Stimulated activated naive CD4-positive, alpha-beta T cell treated with Interleukin-2 at 50 U/mL for 16 hours (primary cell): ENCODE measurements around the gene LRRC74B.
A peak's percentile ranks its signal among the peaks of the same experiment; 100 is the strongest.
"Not testable (repeated sequence)": the region's sequence is repeated elsewhere in the genome, so short reads cannot be mapped to it uniquely, and the experiment has no call there.

Experiments used
- DNase-seq: peaks from one replicate; lab custom pipeline; 2025; lab: John Stamatoyannopoulos, UW

The LRRC74B gene, protein sequence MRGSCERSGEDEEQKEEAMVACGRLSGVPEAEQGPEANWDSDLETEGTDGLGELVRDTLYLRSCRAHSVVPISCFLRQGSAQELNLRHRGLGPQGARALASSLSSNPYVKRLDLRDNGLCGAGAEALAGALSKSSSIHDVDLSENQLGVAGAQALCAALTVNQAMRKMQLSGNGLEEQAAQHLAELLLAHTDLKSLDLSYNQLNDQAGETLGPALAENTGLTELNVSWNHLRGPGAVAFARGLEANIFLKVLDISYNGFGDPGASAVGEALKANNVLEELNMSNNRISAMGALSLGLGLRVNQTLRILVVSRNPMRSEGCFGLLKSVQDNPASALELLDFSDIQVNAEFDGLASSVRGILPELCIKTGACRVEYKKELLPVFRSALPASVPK

DNA sequence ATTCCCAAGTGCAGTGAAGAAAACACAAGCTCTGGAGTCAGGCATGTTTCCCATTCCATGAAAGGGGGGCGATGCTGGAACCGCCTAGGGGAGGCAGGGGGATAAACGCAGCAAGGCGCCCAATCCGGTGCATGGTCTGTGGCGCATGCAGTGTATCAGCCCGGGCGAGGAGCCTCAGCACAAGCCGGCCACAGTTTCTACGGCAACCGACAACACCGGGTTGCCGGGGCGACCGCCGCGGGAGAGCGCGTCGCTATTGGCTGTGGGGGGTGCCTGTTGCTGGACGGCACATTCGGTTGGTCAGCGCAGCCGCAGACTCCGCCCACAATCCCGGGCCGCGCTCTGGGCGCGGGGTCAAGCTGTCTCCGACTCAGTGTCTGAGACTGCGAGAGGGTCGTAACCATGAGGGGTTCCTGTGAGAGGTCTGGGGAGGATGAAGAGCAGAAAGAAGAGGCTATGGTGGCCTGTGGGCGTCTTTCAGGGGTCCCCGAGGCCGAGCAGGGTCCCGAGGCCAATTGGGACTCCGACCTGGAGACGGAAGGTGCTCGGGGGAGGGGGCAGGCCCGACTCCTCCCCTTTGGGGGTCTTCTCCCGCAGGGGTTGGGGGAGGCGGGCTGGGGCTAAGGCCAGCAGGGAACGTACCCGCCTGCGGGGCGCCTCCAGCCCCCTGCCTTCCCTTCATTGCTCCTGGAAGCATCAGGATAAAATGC lies at the start of gene LRRC74B:
Gene LRRC74B (plus strand): TSS at position 362 of the 710 bp plus-strand sequence. CDS start 41 bp downstream, at position 403.
- peak; percentile 62 for DNase-seq

DNA sequence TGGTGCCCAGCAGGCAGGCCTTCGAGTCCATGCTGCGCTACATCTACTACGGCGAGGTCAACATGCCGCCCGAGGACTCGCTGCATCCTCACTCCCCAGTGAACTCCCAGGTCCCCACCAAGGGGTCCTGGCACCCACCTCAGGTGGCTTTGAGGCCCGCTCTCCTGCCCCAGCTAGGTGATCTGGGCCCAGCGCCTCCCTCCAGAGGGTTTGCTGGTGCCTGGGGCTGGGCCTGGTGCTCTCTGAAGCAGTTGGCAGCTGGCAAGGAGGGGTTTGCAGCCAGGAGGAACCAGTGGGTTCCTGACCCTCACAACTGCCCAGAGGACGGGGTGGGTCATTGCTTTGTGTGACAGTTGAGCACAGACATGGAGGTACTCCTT lies 49.7 kb upstream of the LRRC74B start:
- DNase-seq, result no peak

DNA sequence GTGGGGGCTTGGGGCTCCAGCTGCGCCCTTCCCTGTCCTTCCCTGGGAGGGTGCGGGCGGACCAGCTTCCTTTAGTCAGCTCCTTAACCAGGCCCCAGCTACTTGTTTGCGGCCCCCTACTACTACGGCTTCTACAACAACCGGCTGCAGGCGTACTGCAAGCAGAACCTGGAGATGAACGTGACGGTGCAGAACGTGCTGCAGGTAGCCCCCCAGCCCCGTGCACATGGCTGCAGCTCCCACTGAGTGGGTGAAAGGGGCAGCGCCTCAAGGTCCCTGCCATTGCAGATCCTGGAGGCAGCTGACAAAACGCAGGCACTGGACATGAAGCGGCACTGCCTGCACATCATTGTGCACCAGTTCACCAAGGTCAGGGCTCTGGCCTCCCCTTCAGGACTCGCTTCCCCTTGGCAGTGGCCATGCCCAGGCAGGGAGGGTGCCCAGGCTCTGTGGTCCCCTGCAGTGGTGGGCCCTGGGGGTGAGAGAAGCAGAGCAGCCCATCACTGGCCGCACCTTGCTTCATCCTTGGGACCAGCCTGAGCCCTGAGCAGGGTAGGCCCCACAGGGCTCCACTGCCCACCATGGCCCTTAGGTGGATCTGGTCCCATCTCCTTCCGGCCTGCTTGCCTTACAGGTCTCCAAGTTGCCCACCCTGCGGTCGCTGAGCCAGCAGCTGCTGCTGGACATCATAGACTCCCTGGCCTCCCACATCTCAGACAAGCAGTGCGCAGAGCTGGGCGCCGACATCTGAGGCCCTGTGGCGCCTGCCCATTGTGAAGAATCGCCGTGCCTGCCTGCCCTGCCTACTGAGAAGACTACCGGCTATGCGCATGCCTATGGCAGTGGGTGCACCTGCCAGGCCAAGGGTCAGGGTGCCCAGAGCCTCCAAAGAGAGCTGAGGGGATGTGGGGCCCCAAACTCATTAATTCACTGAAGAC lies 48.9 kb upstream of the LRRC74B start:
- DNase-seq, result no peak

DNA sequence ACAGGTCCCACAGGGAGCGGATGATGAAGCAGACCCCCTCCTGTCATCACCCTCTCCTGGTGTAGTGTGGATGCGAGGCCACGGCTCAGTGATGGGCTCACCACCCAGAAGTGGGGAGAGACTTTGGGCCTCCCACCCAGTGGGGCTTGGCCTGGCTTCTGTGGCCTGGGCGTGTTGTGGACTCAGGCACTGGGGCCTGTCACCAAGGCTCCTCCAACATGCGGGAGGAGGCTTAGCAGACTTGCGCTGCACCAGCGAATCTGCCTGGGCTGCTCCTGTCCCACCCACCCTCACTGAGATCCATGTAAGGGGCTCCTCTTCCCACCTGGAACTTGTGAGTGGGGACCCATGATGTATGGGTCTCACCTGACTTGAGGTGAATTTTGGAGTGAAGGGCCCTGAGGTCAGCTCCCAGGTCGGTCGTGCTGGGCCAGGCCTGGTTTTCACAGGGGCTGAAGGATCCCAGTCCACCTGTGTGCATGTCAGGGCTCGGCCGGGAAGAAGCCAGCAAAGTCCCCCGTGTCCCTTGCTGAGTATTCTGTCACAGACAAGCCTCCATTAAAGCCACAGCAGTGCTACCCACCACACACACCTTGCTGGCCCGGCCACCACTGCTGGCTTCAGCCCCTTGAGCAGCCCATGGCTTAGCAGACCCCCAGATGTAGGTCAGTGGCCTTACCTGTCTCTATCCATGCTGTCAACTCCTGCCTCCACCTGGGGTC lies 48.0 kb upstream of the LRRC74B start:
- DNase-seq, result no peak

DNA sequence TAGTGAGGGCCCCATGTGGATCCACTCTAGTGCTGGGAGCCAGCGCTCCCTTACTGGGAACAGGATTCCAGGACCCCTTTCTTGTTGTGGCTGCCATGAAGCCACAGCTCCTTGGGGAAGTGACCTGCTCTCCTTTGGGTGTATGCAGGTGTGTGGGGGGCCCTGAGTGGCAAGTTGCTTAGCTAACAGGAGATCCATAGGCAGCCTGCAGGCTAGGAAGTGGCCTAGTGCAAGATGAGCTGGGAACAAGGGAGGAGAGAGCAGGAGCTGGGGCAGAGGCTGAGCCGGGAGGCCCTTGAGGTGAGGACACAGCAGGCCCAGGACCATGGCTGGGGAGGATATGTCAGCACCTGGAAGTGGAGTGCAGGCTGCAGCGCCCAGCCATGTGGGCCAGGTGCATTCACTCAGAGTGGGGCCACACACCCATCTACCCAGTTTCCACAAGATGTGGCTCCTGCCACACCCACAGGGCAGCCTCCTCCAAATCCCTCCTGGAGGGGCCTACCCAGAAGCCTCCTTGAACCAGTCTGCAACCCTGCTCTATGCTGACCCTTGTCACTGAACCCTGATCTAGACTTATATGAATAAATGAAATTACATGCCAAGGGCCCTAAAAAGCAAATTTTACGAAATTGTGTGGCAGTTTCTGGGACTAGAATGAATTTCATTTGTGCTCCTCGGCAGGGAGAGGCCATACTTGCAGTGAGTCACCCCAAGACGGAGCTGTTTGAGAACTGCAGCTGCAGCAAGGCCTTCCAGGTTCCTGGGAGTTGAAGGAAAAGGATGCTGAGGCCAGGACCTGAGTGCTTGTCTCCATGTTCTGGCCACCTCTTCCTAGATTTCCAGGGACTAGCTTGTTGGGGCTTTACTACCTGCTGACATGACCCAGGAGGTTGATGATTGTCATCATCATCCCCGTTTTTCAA lies 47.1 kb upstream of the LRRC74B start:
- DNase-seq, result no peak

DNA sequence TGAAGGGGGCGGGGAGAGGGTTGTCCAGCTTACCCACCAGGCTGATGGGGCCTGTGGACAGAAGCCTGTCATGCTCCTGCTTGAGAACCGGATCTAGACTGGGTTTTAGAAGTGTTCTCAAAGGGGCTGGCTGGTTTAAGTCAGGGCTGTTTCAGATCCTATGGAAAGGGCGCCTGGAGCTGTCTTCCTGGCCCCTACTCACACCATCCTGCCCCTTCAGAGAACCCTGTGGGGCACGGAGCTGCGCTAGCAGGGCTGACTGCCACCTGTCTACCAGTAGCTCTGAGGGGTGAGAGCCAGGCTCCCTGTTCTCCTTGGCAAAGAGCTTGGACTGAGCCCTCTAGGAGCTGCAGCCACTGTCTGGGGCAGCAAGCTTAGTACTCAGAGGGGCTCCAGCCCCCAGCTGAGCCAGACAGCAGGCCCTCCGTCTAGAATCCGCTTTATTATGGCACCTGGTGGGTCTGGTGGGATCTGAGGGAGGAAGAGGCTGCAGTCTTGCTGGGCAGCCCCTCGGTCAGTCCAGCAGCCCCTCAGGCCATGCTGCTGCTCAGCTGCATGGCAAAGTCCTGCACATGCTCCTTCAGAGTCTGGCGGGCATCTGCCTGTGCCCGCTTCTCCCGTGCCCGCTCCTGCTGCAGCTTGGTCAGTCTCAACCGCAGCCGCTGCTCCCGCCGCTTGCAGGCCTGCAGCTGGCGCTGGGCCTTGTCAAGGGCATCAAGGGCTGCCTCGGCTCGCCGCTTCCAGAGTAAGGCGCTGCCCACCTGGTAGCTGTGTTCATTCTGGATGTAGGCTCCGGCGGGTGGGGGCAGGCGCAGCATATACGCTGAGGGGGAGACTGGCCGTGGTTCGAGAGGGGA lies 46.2 kb upstream of the LRRC74B start:
- no peak for DNase-seq

DNA sequence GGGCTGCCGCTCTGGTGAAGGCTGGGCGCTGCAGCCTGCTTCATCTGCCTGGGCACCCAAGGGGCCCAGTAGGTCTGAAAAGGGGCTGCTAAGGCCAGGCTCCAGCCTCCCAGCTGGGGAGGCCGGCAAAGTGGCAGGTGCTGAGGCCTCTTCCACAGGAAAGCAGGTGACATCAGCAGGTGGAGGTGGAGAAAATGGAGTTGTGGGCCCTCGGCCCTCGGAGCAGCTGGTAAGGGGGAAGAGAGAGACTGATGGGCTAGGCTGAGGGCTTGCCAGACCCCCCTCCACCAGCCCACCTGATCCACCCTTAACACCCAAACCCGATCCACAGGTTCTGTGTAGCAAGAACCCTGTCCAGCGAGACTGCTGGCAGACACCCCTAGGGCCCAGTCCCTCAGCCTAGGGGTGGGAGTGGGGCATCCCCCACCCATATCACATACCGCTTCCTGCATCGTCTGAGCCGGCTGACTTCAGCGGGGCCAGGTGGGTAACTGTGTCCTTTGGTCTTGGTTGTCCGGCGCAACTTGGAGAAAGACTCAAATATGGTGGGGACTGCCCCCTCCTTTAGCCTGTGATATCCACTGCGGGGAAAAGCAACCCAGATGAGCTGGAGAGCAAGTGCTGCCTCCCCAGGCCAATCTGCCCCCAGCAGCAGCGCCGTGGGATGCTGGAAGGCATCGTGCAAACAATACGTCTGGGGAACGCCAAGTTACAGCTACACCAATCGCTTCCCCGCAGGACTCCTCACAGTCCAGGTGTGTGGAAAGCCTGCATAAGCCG lies 45.3 kb upstream of the LRRC74B start:
- DNase-seq, result no peak

DNA sequence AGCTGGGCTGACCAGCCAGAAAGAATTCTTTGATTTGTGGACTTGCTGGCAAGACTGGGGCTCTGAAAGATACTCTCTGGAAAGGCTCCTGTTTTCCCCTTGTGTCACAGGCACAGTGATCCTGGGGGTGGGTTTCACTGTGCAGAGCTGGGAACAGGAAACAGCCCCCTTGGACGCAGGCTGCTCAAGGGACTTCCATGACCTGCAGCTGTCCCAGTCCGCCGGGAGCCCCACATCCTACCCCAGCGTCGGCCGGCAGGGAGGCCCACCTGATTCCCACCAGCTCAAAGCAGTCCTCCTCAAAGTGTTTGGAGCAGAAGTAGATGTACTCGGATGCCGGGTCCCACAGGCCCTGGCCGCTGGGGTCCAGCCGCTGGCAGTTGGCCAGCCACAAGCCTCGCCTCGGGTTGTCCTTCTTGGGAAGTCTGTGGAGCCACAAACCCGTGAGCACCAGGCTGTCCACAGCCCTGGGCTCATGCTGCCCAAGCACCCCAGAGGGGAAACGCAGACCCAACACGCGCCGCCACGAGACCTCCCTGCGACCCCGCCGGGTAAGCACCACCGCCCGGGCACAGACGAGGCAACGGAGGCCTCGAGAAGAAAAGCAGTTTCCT lies 44.7 kb upstream of the LRRC74B start:
- DNase-seq, result no peak

DNA sequence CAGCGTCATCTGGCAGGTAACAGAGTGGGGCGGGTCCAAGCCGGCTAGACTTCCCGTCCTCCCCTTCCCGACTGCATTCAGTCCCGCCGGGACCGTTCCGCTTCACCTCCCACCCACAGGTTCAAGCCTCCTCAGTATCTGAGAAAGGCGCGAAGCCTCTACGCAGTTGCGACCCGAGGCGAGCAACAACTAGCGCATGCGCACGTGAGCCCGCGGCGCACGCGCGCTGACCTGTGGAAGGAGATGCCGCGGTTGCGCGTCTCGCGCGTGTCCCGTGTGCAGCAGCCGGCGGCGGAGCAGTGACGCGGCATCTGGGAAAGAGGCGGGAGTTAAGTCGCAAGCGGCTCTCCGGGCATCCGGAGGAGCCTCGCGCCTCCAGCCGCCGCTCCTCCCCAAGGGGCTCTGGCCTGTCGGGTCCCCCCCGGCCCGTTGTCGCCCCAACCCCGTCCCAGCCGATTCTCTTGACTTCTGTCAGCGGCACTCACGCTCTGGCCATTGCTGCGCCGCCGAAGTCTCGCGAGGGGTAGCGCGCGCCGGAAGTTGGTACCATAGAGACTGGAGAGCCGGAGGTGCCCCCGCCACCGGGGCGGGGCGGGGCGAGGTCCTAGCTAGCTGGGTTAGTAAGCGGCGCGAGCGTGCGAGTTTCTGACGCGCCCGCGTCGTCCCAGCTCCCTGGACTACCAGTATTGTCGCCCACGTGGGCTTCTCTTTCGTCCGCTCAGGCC lies 44.0 kb upstream of the LRRC74B start, which contains the start of gene THAP7:
Gene THAP7 (minus strand): TSS at position 518 of the 725 bp plus-strand sequence. CDS start 207 bp downstream, at position 311.
- DNase-seq, result peak; percentile 96

DNA sequence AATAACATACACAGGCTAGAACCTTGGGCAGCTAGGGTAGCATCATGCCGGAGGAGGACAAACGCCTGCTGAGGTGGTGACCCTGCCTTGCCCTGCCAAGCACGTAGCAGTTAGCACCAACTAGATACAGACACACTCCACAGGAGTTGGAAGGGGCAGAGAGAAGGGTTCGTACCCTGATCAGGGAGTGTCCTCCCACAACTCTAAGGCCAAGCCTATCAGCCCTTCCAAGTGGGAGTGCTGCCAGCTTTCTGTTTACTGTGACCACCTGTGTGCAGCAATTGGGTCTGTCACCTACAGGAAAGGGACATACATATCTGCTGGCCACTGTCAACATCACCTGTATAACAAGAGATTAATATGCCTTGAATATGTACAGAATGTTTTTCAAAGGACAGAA lies 42.0 kb upstream of the LRRC74B start:
- DNase-seq, result no peak

DNA sequence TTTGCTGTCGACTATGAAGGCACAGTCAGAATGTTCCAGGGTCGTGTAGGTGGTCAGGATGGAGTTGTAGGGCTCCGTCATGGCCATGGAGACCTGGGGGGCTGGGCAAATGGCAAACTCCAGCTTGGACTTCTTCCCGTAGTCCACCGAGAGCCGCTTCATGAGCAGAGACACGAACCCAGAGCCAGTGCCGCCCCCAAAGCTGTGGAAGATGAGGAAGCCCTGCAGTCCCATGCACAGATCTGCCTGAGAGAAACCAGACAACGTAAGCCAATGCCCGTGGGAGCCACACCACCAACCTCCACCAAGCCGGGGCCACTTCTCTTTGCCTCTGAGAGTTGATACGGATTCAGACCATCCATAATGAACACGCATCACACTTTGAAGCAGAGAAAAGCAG lies 36.5 kb upstream of the LRRC74B start:
- DNase-seq, result not testable (repeated sequence)

DNA sequence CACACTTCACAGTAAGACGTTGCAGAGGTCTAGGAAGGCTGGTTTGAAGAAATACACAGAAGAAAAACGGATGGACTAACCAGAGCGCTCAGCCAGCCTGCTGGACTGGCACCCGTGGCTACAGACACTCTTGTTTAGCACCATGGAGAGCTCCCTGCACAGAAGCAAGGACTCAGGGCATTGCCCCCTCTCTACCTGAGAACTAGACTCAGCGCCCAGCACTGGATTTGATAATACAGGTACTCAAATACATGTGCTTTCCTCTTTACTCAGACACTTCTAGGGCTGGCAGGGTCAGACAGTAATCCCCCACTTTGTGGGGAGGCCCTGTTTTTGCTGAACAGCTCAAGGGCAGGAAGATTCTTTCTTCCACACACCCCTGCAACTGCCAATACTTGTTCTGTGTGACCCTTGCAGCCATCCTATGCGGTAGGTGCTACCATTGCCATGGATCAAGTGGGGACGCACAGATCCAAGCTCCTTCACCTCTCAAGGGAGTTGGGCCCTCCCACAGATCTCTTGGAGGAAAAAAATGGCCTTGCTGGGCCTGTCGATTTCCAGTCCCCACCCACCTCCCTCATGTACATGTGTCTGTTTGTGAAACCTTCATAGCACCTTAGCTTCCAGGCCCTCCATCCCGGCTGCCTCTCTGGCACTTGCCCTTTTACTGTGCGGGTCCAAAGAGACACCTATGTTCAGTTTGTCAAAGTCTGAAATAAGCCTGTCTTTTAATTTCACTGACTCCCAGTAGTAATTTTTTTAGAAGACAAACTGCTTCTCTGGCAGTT lies 35.9 kb upstream of the LRRC74B start:
- no peak for DNase-seq

DNA sequence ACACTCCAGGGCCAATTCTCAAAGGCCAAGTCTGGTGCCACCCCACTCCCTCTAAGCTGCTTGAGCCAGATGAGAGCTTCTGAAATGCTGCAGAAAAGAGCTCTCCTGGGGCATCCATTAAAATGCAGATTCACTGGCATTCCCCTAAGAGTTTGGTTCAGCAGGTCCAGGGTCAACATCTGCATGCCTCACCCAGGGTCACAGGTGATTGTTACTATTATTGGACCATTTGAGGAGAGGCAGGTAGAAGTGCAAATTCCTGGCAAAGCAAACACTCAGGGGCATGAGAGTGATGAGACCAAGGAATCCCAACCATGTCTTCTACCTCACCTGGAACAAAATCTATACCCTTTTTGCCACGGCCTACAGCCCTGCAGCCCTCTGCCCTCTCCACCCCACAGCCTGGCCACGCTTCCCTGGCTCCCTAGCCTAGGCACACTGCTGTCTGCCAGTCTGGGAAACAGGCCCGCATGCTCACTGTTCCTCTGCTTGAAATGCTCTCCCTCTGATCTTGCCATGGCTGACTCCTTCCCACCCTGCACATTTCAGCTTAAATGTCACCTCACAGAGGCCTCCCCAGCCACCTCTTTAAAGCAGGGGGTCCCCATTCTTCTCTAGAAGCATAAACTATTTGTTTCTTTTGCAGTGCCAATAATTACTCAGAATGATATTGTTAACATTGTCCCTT lies 35.2 kb upstream of the LRRC74B start:
- no peak for DNase-seq

DNA sequence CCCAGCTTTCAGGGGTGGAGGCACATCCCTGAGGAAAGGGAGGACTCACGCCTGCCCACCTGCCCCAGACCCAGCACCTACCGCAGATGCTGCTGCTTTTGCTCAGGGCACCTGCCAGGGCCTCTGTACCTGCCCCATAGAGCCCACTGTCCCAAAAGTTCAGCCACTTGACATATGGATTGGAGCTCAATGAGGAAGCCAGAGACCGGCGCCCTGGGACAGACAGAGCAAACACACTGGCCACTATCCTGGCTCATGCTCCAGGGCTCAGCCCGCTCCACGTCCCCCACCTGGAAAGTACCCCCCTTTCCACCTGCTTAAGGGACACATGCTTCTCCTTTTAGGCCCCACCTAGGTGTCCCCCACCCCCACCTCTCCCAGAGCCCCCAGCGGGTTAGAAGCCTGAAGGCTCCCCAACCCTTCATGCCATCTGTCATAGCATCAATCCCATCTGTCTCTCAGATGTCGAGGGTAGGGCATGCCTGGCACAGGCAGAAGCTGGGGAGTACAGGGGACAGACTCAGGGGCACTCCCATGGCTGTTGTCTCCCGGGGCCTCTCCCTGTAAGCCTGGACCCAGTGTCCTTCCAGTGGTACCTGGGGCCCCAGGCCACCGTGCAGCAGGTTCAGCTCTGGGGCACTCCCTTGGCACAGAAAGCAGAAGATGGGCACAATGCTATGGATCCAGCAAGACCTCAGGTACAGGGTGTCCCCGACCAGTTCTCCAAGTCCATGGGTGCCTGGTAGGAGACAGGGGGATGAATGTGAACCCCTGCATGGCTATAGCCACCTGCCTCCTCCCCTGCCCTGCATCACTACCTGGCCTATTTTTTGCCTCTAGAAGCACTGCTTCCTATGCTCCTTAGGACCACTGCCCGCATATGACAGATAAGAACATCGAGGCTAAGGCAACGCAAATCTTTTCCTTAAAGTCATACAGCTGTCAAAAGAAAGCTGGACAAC lies 33.0 kb upstream of the LRRC74B start:
- DNase-seq, result no peak

DNA sequence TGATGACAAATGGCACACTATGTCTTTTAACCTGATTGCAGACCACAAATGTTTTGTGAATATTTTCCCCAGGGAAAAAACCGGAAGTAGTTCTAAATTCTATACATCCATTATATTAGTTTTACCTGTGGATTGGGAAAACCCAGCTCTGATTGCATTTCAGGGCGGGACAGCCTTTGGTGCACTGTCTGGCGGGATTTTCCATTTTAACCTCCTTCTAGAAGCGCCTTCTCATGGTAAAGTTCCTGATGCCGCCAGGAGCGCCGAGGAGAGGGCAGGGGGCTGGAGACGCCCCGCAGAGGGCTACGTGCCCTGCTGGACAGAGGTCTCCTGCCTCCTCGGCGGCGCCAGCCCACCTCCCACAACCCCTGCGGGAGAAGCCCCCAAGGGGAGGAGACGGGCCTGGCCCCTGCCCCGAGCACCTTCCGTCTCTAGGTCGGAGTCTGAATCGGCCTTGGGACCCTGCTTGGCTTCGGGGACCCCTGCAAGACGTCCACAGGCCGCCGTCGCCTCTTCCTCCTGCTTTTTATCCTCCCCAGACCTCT lies 32.0 kb upstream of the LRRC74B start:
- no peak for DNase-seq
